HEK293 (cell line): Measurements from ENCODE around the gene PRAF2.

Experiments
- BCL11A ChIP-seq: fragments of 450-650 bp; formaldehyde crosslinking; IDR thresholded peaks from 2 replicates; pipeline ENCODE4 v1.5.1; 2016; ENCODE audit warnings: low read depth, missing biosample characterization, missing genetic modification characterization
- YY1 ChIP-seq: fragments of 450-650 bp; formaldehyde crosslinking; IDR thresholded peaks from 2 replicates; pipeline ENCODE4 v1.5.1; 2018; ENCODE audit warnings: missing biosample characterization, missing genetic modification characterization
- ZNF23 ChIP-seq: fragments of 450-650 bp; formaldehyde crosslinking; IDR thresholded peaks from 2 replicates; pipeline ENCODE4 v1.5.1; 2016; ENCODE audit warnings: missing biosample characterization, missing genetic modification characterization, borderline replicate concordance
- ZNF248 ChIP-seq: fragments of 450-650 bp; formaldehyde crosslinking; IDR thresholded peaks from 2 replicates; pipeline ENCODE4 v1.5.1; 2017; ENCODE audit warnings: missing biosample characterization, missing genetic modification characterization
- TF ChIP-seq, protein P1 (sequence below): IDR thresholded peaks from 2 replicates; pipeline ENCODE4 v1.6.1; 2011; ENCODE audit warnings: mild to moderate bottlenecking, low read depth, low read length, borderline replicate concordance
- TF ChIP-seq, protein P2 (sequence below): fragments of 450-650 bp; formaldehyde crosslinking; optimal IDR thresholded peaks from 2 replicates; pipeline ENCODE3; 2016; ENCODE audit warnings: missing biosample characterization, mild to moderate bottlenecking, missing genetic modification characterization
- TF ChIP-seq, protein P3 (sequence below): fragments of 450-650 bp; formaldehyde crosslinking; IDR thresholded peaks from 2 replicates; pipeline ENCODE4 v1.5.1; 2016; ENCODE audit warnings: missing biosample characterization, missing genetic modification characterization

DNA sequence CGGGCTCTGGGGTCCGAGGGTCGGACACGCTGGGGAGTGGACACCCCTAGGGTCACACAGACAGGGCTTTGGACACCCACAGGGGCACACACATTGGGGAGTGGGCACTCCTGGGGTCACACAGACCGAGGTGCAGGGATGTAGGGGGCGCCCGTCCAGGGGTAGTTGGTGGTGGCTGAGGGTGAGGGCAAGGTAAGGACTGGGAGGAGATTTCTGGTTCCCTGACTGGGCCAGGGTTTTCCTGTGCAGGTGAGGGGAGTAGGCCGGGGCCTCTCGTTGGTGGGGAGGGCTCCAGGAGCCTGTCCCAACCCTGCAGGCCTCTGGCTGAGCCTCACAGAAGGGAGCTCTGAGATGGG is 27.8 kb upstream of the PRAF2 start:
- TF ChIP-seq ZNF248: no peak
- TF ChIP-seq, protein P1, sequence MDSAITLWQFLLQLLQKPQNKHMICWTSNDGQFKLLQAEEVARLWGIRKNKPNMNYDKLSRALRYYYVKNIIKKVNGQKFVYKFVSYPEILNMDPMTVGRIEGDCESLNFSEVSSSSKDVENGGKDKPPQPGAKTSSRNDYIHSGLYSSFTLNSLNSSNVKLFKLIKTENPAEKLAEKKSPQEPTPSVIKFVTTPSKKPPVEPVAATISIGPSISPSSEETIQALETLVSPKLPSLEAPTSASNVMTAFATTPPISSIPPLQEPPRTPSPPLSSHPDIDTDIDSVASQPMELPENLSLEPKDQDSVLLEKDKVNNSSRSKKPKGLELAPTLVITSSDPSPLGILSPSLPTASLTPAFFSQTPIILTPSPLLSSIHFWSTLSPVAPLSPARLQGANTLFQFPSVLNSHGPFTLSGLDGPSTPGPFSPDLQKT: no peak
- TF ChIP-seq ZNF23: no peak
- TF ChIP-seq BCL11A (tag by site-specific recombination): no peak
- TF ChIP-seq, protein P2, sequence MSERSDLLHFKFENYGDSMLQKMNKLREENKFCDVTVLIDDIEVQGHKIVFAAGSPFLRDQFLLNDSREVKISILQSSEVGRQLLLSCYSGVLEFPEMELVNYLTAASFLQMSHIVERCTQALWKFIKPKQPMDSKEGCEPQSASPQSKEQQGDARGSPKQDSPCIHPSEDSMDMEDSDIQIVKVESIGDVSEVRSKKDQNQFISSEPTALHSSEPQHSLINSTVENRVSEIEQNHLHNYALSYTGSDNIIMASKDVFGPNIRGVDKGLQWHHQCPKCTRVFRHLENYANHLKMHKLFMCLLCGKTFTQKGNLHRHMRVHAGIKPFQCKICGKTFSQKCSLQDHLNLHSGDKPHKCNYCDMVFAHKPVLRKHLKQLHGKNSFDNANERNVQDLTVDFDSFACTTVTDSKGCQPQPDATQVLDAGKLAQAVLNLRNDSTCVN (tag by site-specific recombination): no peak
- TF ChIP-seq YY1 (tag by site-specific recombination): no peak
- TF ChIP-seq, protein P3, sequence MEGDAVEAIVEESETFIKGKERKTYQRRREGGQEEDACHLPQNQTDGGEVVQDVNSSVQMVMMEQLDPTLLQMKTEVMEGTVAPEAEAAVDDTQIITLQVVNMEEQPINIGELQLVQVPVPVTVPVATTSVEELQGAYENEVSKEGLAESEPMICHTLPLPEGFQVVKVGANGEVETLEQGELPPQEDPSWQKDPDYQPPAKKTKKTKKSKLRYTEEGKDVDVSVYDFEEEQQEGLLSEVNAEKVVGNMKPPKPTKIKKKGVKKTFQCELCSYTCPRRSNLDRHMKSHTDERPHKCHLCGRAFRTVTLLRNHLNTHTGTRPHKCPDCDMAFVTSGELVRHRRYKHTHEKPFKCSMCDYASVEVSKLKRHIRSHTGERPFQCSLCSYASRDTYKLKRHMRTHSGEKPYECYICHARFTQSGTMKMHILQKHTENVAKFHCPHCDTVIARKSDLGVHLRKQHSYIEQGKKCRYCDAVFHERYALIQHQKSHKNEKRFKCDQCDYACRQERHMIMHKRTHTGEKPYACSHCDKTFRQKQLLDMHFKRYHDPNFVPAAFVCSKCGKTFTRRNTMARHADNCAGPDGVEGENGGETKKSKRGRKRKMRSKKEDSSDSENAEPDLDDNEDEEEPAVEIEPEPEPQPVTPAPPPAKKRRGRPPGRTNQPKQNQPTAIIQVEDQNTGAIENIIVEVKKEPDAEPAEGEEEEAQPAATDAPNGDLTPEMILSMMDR (tag by site-specific recombination): peak; percentile 83
